CD14-positive monocyte (primary cell): Measurements from ENCODE around the gene PPP1R13L. TPM values are rescaled to one million over a fixed set of nuclear protein-coding genes. Genes with fewer than 3 reads are reported as not detected.

Experiments used
- DNase-seq, 3 donors: peaks; one replicate each; pipeline ENCODE4 v3.0.0-alpha.2; 2011 to 2022
- H2AFZ ChIP-seq: 2 replicates; pipeline ENCODE4 v1.6.0; 2012; ENCODE audit warnings: mild to moderate bottlenecking, low read depth, low read length, inconsistent platforms; ENCODE audit not compliant: insufficient read depth, poor library complexity, severe bottlenecking
- H3K27ac ChIP-seq, 2 donors: 1 replicate in 1 of 2; 2 replicates in 1 of 2; pipeline ENCODE4 v1.5.1; 2012 to 2013; ENCODE audit warnings: low read length in 2 of 2, control low read depth in 1 of 2, inconsistent platforms in 1 of 2, low read depth in 1 of 2, mild to moderate bottlenecking in 1 of 2
- H3K27me3 ChIP-seq, 2 donors: one replicate each; pipeline versions ENCODE4 v1.6.0 to v1.6.1; 2011 to 2013; ENCODE audit warnings: low read length in 2 of 2; ENCODE audit not compliant: control insufficient read depth in 2 of 2, insufficient read depth in 2 of 2
- H3K36me3 ChIP-seq, 2 donors: replicated peaks in 1 of 2; 1 replicate in 1 of 2; 2 replicates in 1 of 2; pipeline versions ENCODE4 v1.5.1 to v1.6.1; 2012 to 2013; ENCODE audit warnings: low read length in 2 of 2, control low read depth in 1 of 2, inconsistent platforms in 1 of 2, mild to moderate bottlenecking in 1 of 2; ENCODE audit not compliant: insufficient read depth in 2 of 2, control insufficient read depth in 1 of 2
- H3K4me1 ChIP-seq, 2 donors: 1 replicate in 1 of 2; 2 replicates in 1 of 2; pipeline versions ENCODE4 v1.5.1 to v1.6.1; 2012 to 2013; ENCODE audit warnings: low read length in 2 of 2, control low read depth in 1 of 2, inconsistent platforms in 1 of 2, mild to moderate bottlenecking in 1 of 2, moderate library complexity in 1 of 2; ENCODE audit not compliant: insufficient read depth in 2 of 2, control insufficient read depth in 1 of 2
- H3K4me2 ChIP-seq: replicated peaks from 2 replicates; pipeline ENCODE3; 2012; ENCODE audit warnings: low read length, moderate library complexity, mild to moderate bottlenecking; ENCODE audit not compliant: poor library complexity, severe bottlenecking; ENCODE audit errors: extremely low read depth
- H3K4me3 ChIP-seq, 3 experiments: fragments of 200-600 bp in 1 of 3; sonication (generic) in 1 of 3; replicated peaks in 1 of 3; 1 replicate in 2 of 3; 2 replicates in 1 of 3; pipeline ENCODE4 v1.5.1; 2011 to 2013; ENCODE audit warnings: low read length in 3 of 3, mild to moderate bottlenecking in 3 of 3, control low read depth in 2 of 3, low read depth in 2 of 3, inconsistent platforms in 1 of 3, moderate library complexity in 1 of 3
- H3K79me2 ChIP-seq: 2 replicates; pipeline ENCODE4 v1.6.0; 2012; ENCODE audit warnings: mild to moderate bottlenecking, control low read depth, inconsistent platforms, low read length, moderate library complexity; ENCODE audit not compliant: insufficient read depth
- H3K9ac ChIP-seq: 2 replicates; pipeline ENCODE4 v1.6.0; 2017; ENCODE audit warnings: low read length, mild to moderate bottlenecking; ENCODE audit not compliant: insufficient read depth, poor library complexity, severe bottlenecking
- H3K9me3 ChIP-seq, 2 donors: replicated peaks in 1 of 2; 1 replicate in 1 of 2; 2 replicates in 1 of 2; pipeline versions ENCODE4 v1.5.1 to v1.6.1; 2012 to 2013; ENCODE audit warnings: low read length in 2 of 2, control low read depth in 1 of 2; ENCODE audit not compliant: control insufficient read depth in 1 of 2, insufficient read depth in 1 of 2
- H4K20me1 ChIP-seq: 2 replicates; pipeline ENCODE4 v1.6.0; 2012; ENCODE audit warnings: mild to moderate bottlenecking, low read length, control low read depth, moderate library complexity; ENCODE audit not compliant: insufficient read depth
- H3K27ac Mint-ChIP-seq, 7 donors: one replicate each; pipeline ENCODE4 v1.8.0; 2020; ENCODE audit warnings: mild to moderate bottlenecking in 7 of 7, mixed read lengths in 7 of 7, moderate library complexity in 6 of 7, inconsistent platforms in 2 of 7
- H3K27me3 Mint-ChIP-seq, 3 donors: one replicate each; pipeline ENCODE4 v1.8.0; 2021 to 2022; ENCODE audit warnings: low read depth in 3 of 3, mild to moderate bottlenecking in 3 of 3, mixed read lengths in 3 of 3, moderate library complexity in 3 of 3, inconsistent platforms in 1 of 3
- H3K36me3 Mint-ChIP-seq, 2 donors: one replicate each; pipeline ENCODE4 v1.8.0; 2020; ENCODE audit warnings: mixed read lengths in 2 of 2, inconsistent platforms in 1 of 2, mild to moderate bottlenecking in 1 of 2
- H3K4me1 Mint-ChIP-seq: one replicate; pipeline ENCODE4 v1.8.0; 2020; ENCODE audit warnings: mild to moderate bottlenecking, mixed read lengths
- H3K4me3 Mint-ChIP-seq, 2 donors: one replicate each; pipeline ENCODE4 v1.8.0; 2020; ENCODE audit warnings: mild to moderate bottlenecking in 2 of 2, mixed read lengths in 2 of 2, moderate library complexity in 1 of 2
- H3K9me3 Mint-ChIP-seq, 7 donors: one replicate each; pipeline ENCODE4 v1.8.0; 2020 to 2022; ENCODE audit warnings: mixed read lengths in 7 of 7, mild to moderate bottlenecking in 6 of 7, moderate library complexity in 6 of 7, inconsistent platforms in 2 of 7
- WGBS: methylation state at CpG from one replicate; pipeline ENCODE4 v1.1.5; 2013; ENCODE audit warnings: missing lambda C conversion rate; ENCODE audit not compliant: insufficient coverage; 5-methylcytosine and 5-hydroxymethylcytosine counted together
- intact Hi-C, 2 donors: fragments of 100-400 bp; cut with micrococcal nuclease; formaldehyde crosslinking; loops; one replicate each; pipeline versions ENCODE4 v1.15.0 to v1.15.1; 2023
- polyA plus RNA-seq, 3 donors: library from polyadenylated mRNA; depleted of rRNA in 1 of 3; unstranded in 2 of 3; stranded (reverse) in 1 of 3; fragments of 300-500 nt in 2 of 3; fragments of >200 nt in 1 of 3; fragmentation: Illumina TruSeq in 2 of 3; gene quantifications; 1 replicate in 2 of 3; 2 replicates in 1 of 3; pipeline ENCODE4 v1.2.3, GENCODE V29; 2012 to 2021
- TF ChIP-seq, protein P1 (sequence below): fragments of 200-600 bp; IDR thresholded peaks from one replicate; pipeline ENCODE4 v1.8.0; 2022; ENCODE audit warnings: antibody characterized with exemption, mild to moderate bottlenecking

PPP1R13L gene
- polyA plus RNA-seq, 3 donors, result 0.18 to 1.8 (median 0.45) TPM

DNA sequence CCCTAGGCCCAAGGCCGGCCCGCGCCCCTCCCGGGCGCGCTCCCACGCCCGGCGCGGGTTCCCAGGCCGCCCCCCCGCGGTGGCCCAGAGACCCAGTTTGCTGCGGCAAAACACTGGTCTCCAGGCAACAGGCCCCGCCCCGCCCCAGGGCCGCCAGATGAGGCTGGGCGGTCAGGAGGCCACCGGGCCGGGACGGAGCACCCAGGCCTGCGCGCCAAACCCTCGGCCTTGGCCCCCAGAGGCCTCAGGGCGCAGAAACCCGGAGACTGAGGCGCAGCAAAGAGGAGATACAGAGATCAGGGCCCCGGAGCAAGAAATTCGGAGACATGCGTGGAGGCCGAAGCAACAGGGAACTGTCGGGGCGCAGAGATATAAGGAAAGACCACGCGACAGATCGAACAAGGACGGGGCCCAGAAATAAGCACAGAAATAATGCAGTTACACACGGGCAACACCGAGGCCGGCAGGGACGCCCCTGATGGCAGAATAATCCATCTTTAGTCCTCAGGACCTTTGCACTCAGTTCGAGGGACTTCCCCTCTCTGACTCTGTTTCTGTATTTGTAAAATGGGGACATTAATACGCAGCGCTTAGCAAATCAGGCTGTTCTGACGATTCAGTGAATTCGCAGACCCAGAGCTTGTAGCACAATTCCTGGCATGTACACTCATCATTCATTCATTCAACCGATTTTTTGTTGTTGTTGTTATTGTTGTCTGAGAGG is 39.6 kb upstream of the PPP1R13L start:
- peaks cover 0 to 3% of the 10 kb centered on the region in 2 donors for H3K27me3 ChIP-seq
- H3K4me3 ChIP-seq, result peak overlapping the region in 2 of 3 experiments; percentile 26 to 67
- H3K9me3 Mint-ChIP-seq, result peaks cover 0 to 4% (median 2%) of the 10 kb centered on the region in 7 donors
- H3K27ac ChIP-seq, result peak overlapping the region; percentile 34 to 78
- WGBS, result 4% methylated on average over 42 of the region's 47 CpGs
- H3K4me2 ChIP-seq, result peak overlapping the region; percentile 73
- H3K9me3 ChIP-seq, result no peaks in the 10 kb centered on the region
- no peaks in the 10 kb centered on the region for H4K20me1 ChIP-seq
- H3K36me3 ChIP-seq, result no peaks in the 10 kb centered on the region
- peak overlapping the region; percentile 63 for H3K9ac ChIP-seq
- H3K4me1 Mint-ChIP-seq, result peaks cover 52% of the 10 kb centered on the region
- DNase-seq, result peak; percentile 90 to 94 (median 93)
- H3K4me3 Mint-ChIP-seq, result peak overlapping the region; percentile 77 to 89
- TF ChIP-seq, protein P1, sequence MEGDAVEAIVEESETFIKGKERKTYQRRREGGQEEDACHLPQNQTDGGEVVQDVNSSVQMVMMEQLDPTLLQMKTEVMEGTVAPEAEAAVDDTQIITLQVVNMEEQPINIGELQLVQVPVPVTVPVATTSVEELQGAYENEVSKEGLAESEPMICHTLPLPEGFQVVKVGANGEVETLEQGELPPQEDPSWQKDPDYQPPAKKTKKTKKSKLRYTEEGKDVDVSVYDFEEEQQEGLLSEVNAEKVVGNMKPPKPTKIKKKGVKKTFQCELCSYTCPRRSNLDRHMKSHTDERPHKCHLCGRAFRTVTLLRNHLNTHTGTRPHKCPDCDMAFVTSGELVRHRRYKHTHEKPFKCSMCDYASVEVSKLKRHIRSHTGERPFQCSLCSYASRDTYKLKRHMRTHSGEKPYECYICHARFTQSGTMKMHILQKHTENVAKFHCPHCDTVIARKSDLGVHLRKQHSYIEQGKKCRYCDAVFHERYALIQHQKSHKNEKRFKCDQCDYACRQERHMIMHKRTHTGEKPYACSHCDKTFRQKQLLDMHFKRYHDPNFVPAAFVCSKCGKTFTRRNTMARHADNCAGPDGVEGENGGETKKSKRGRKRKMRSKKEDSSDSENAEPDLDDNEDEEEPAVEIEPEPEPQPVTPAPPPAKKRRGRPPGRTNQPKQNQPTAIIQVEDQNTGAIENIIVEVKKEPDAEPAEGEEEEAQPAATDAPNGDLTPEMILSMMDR, result no peak
- peaks cover 5 to 7% of the 10 kb centered on the region in 2 donors for H3K36me3 Mint-ChIP-seq
- H2AFZ ChIP-seq, result peak overlapping the region; percentile 51
- intact Hi-C loops, result no loop called here
- H3K4me1 ChIP-seq, result peaks cover 39 to 56% of the 10 kb centered on the region in 2 donors
- H3K27me3 Mint-ChIP-seq, result peaks cover 0 to 15% (median 9%) of the 10 kb centered on the region in 3 donors
- H3K27ac Mint-ChIP-seq, result peak overlapping the region; percentile 72 to 98 (median 96)
- H3K79me2 ChIP-seq, result no peaks in the 10 kb centered on the region

DNA sequence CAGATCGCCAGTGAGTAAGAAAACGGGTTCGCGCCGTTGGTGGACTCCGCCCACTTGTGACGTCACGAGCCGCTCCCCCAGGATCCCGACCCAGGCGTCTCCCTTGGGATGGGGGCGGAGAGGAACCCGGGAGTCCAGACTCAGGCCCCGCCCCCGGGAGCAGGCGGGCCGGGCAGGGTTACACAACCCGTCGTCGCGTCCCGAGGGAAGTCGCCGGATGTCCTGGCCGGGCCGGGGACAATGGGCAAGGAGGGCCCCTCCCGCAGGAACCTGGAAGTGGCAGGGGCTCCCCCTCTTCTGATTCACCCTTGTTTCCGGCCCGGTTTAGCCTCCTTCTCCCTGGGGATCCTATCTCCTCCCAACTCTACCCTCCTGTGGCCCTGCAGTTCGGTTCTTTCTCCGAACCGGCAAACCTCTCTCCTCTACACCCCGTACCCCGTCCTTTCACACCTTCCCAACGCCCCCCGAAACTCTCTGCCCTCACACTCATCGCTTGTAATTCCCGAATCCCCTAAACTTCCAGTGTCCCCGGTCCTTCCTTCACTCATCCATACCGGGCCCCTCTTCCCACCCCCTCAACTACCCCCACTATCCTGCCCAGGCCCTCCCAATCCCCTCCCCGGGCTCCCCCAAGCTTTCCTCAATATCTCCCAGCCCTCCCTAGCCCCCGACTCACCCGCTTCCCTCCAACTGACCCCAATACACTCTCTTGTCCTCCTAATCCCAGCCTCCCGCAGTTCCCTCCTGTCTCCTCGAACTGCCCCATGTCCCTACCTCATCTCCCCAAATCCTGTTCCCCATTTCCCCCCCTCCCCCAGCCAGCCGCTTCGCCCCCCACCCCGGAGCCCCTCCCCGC is 38.8 kb upstream of the PPP1R13L start:
- WGBS, result under 1% methylated on average over 39 of the region's 49 CpGs
- no peaks in the 10 kb centered on the region for H3K79me2 ChIP-seq
- H4K20me1 ChIP-seq, result no peaks in the 10 kb centered on the region
- Mint-ChIP-seq H3K27me3 (peaks cover 0 to 9% (median 9%) of the 10 kb centered on the region in 3 donors), H3K4me1 (peaks cover 54% of the 10 kb centered on the region), H3K27ac (peak overlapping the region; percentile 94 to 100 (median 98)), H3K4me3 (peak overlapping the region; percentile 82 to 89), H3K36me3 (peaks cover 5 to 7% of the 10 kb centered on the region in 2 donors), H3K9me3 (peaks cover 0 to 7% (median 2%) of the 10 kb centered on the region in 7 donors)
- peak; percentile 89 to 96 (median 94) for DNase-seq
- H3K27me3 ChIP-seq, result peaks cover 0 to 3% of the 10 kb centered on the region in 2 donors
- intact Hi-C loops, result loop anchor here in 1 of 2 donors (1.0 to 2.0 kb wide), 2 partner anchors 12 to 15 kb away; no protein-coding TSS in a partner anchor
- no peaks in the 10 kb centered on the region for H3K9me3 ChIP-seq
- peaks cover 42 to 57% of the 10 kb centered on the region in 2 donors for H3K4me1 ChIP-seq
- peak overlapping the region; percentile 33 to 67 (median 38) for H3K4me3 ChIP-seq
- TF ChIP-seq, protein P1, result no peak
- no peak overlapping the region for H2AFZ ChIP-seq
- H3K36me3 ChIP-seq, result no peaks in the 10 kb centered on the region
- H3K27ac ChIP-seq, result peak overlapping the region; percentile 87 to 97
- H3K9ac ChIP-seq, result peak overlapping the region; percentile 83
- H3K4me2 ChIP-seq, result peak overlapping the region; percentile 73
